HCT116 (cell line): Measurements from ENCODE around the gene FKBP4. TPM values are rescaled to one million over a fixed set of nuclear protein-coding genes. Genes with fewer than 3 reads are reported as not detected.

Experiments
- ATAC-seq: fragments of 200-7000 bp; cut with Tn5 transposase; 2 replicates; pipeline ENCODE4 v1.9.1; 2020; ENCODE audit warnings: mild to moderate bottlenecking, moderate library complexity
- BruUV-seq: library from RNA; stranded (reverse); fragments of 400-500 nt; replicated peaks from 2 replicates; lab custom pipeline; 2021; lab: Mats Ljungman, UMichigan
- CTCF ChIA-PET: fragments of 300-600 bp; sonication (Branson Sonifier 250); formaldehyde crosslinking; loops from one replicate; lab custom pipeline; 2021; ENCODE audit warnings: antibody characterized with exemption; lab: Charles Lee
- POLR2A ChIA-PET: fragments of 300-600, 350-600 bp; sonication (Branson Sonifier 250); formaldehyde crosslinking; loops from one replicate; lab custom pipeline; 2021; ENCODE audit warnings: antibody characterized with exemption; lab: Charles Lee
- RAD21 ChIA-PET, 2 experiments: fragments of 300-600 bp; sonication (Branson Sonifier 250); formaldehyde crosslinking; loops; one replicate each; lab custom pipeline; 2023; ENCODE audit warnings: low total read pairs in 2 of 2; ENCODE audit not compliant: uncharacterized antibody in 2 of 2, unreplicated experiment in 2 of 2, low non-redundant PET in 1 of 2; lab: Charles Lee
- DNase-seq: peaks from one replicate; pipeline ENCODE4 v3.0.0-alpha.2; 2010; ENCODE audit warnings: low read depth, low spot score
- H2AFZ ChIP-seq: fragments of 200-600 bp; shearing (Covaris generic), sonication (generic); 2 replicates; pipeline ENCODE4 v1.6.1; 2017; ENCODE audit warnings: low read depth, mixed run types, mixed read lengths, antibody characterized with exemption, low read length; ENCODE audit not compliant: poor library complexity, severe bottlenecking
- H3K27ac ChIP-seq: 2 replicates; pipeline ENCODE4 v1.5.1; 2012; ENCODE audit warnings: low read depth, low read length
- H3K27me3 ChIP-seq: fragments of 200-600 bp; sonication (generic); 2 replicates; pipeline ENCODE4 v1.6.1; 2016; ENCODE audit warnings: mixed run types, low read length, mixed read lengths; ENCODE audit not compliant: insufficient read depth
- H3K36me3 ChIP-seq, 2 experiments: fragments of 200-500 bp in 1 of 2; fragments of 200-600 bp in 1 of 2; sonication (Bioruptor generic) in 1 of 2; sonication (generic) in 1 of 2; 2 replicates each; pipeline versions ENCODE4 v1.5.1 to v1.6.1; 2014 to 2016; ENCODE audit warnings: low read length in 2 of 2, inconsistent platforms in 1 of 2, mixed read lengths in 1 of 2, mixed run types in 1 of 2; ENCODE audit not compliant: insufficient read depth in 2 of 2, control insufficient read depth in 1 of 2
- H3K4me1 ChIP-seq, 2 experiments: fragments of 200-600 bp in 1 of 2; sonication (generic) in 1 of 2; 2 replicates each; pipeline versions ENCODE4 v1.5.1 to v1.6.1; 2012 to 2017; ENCODE audit warnings: low read length in 2 of 2, inconsistent platforms in 1 of 2, mild to moderate bottlenecking in 1 of 2, mixed read lengths in 1 of 2, mixed run types in 1 of 2, moderate library complexity in 1 of 2; ENCODE audit not compliant: insufficient read depth in 2 of 2, control insufficient read depth in 1 of 2
- H3K4me2 ChIP-seq: fragments of 200-600 bp; sonication (generic); 2 replicates; pipeline ENCODE4 v1.6.1; 2017; ENCODE audit warnings: mixed run types, low read length, mixed read lengths
- H3K4me3 ChIP-seq, 2 experiments: fragments of 200-600 bp in 1 of 2; sonication (generic) in 1 of 2; replicated peaks in 1 of 2; 2 replicates each; pipeline ENCODE4 v1.5.1; 2011 to 2016; ENCODE audit warnings: low read length in 2 of 2, control low read depth in 1 of 2, low read depth in 1 of 2, mild to moderate bottlenecking in 1 of 2, mixed read lengths in 1 of 2, mixed run types in 1 of 2
- H3K79me2 ChIP-seq: fragments of 200-600 bp; sonication (generic); 2 replicates; pipeline ENCODE4 v1.6.1; 2017; ENCODE audit warnings: mild to moderate bottlenecking, mixed run types, low read length, moderate library complexity, mixed read lengths; ENCODE audit not compliant: insufficient read depth
- H3K9ac ChIP-seq: fragments of 200-600 bp; sonication (generic); 2 replicates; pipeline ENCODE4 v1.6.1; 2016; ENCODE audit warnings: low read length, mixed read lengths
- H3K9me2 ChIP-seq: fragments of 200-600 bp; sonication (generic), shearing (Covaris generic); 2 replicates; pipeline ENCODE4 v1.6.1; 2017; ENCODE audit warnings: mixed run types, mild to moderate bottlenecking, moderate library complexity; ENCODE audit not compliant: insufficient read depth
- H3K9me3 ChIP-seq, 2 experiments: fragments of 200-500 bp in 1 of 2; fragments of 200-600 bp in 1 of 2; sonication (Bioruptor generic) in 1 of 2; sonication (generic) in 1 of 2; 2 replicates each; pipeline ENCODE4 v1.6.1; 2014 to 2017; ENCODE audit warnings: low read length in 2 of 2, mixed read lengths in 2 of 2, inconsistent platforms in 1 of 2, low read depth in 1 of 2, mild to moderate bottlenecking in 1 of 2, mixed run types in 1 of 2, moderate library complexity in 1 of 2; ENCODE audit not compliant: control insufficient read depth in 1 of 2, insufficient read depth in 1 of 2
- H4K20me1 ChIP-seq: fragments of 200-600 bp; sonication (generic), shearing (Covaris generic); 2 replicates; pipeline ENCODE4 v1.6.1; 2017; ENCODE audit warnings: mixed run types, mild to moderate bottlenecking, moderate library complexity; ENCODE audit not compliant: insufficient read depth
- CBX3 ChIP-seq: IDR thresholded peaks from 2 replicates; pipeline ENCODE4 v1.6.1; 2012; ENCODE audit warnings: low read depth
- CEBPB ChIP-seq: IDR thresholded peaks from 2 replicates; pipeline ENCODE4 v1.6.1; 2012; ENCODE audit warnings: low read depth
- EGR1 ChIP-seq: IDR thresholded peaks from 2 replicates; pipeline ENCODE4 v1.6.1; 2012; ENCODE audit warnings: low read depth
- EZH2 ChIP-seq: fragments of 200-600 bp; sonication (generic); IDR thresholded peaks from 2 replicates; pipeline ENCODE4 v1.6.1; 2017; ENCODE audit warnings: antibody characterized with exemption, mixed run types
- FOSL1 ChIP-seq: IDR thresholded peaks from 2 replicates; pipeline ENCODE4 v1.6.1; 2012; ENCODE audit warnings: low read depth
- POLR2A ChIP-seq: IDR thresholded peaks from 2 replicates; pipeline ENCODE4 v1.7.0; 2011; ENCODE audit warnings: borderline replicate concordance; ENCODE audit not compliant: insufficient read depth, insufficient read length; ENCODE audit errors: extremely low read depth
- POLR2AphosphoS5 ChIP-seq: IDR thresholded peaks from 2 replicates; pipeline ENCODE4 v1.6.1; 2011; ENCODE audit warnings: mild to moderate bottlenecking, low read depth, low read length, moderate library complexity
- SIN3A ChIP-seq: IDR thresholded peaks from 2 replicates; pipeline ENCODE4 v1.6.1; 2012; ENCODE audit warnings: low read depth
- SP1 ChIP-seq: IDR thresholded peaks from 2 replicates; pipeline ENCODE4 v1.6.1; 2012; ENCODE audit warnings: low read depth
- SRF ChIP-seq: IDR thresholded peaks from 2 replicates; pipeline ENCODE4 v1.6.1; 2012; ENCODE audit warnings: low read depth
- TCF7L2 ChIP-seq: IDR thresholded peaks from 2 replicates; pipeline ENCODE4 v1.7.0; 2011; ENCODE audit warnings: borderline replicate concordance, inconsistent platforms; ENCODE audit not compliant: insufficient read depth, insufficient read length; ENCODE audit errors: extremely low read depth
- YY1 ChIP-seq: IDR thresholded peaks from 2 replicates; pipeline ENCODE4 v1.6.1; 2011; ENCODE audit warnings: low read length, low read depth, moderate library complexity, mild to moderate bottlenecking; ENCODE audit not compliant: insufficient replicate concordance; ENCODE audit errors: extremely low read depth
- ZFX ChIP-seq: fragments of 450-650 bp; IDR thresholded peaks from 2 replicates; pipeline ENCODE4 v1.6.1; 2017
- ZNF274 ChIP-seq: fragments of 200-500 bp; sonication (Bioruptor generic); IDR thresholded peaks from 2 replicates; pipeline ENCODE4 v1.6.1; 2014; ENCODE audit warnings: mild to moderate bottlenecking, low read depth, low read length, inconsistent platforms
- intact Hi-C: fragments of 100-400 bp; cut with micrococcal nuclease; formaldehyde crosslinking; loops from 2 replicates; pipeline ENCODE4 v1.10.0; 2022
- total RNA-seq: library from RNA; stranded (reverse); gene quantifications from one replicate; pipeline ENCODE4 v1.2.1, GENCODE V29; 2021; ENCODE audit not compliant: unreplicated experiment
- TF ChIP-seq, protein P1 (sequence below): IDR thresholded peaks from 2 replicates; pipeline ENCODE4 v1.6.1; 2011; ENCODE audit warnings: mild to moderate bottlenecking, low read length, moderate library complexity; ENCODE audit not compliant: insufficient replicate concordance; ENCODE audit errors: extremely low read depth
- TF ChIP-seq, protein P2 (sequence below): IDR thresholded peaks from 2 replicates; pipeline ENCODE4 v1.6.1; 2012
- TF ChIP-seq, protein P3 (sequence below), 3 experiments: fragments of 200-600 bp in 1 of 3; sonication (generic) in 1 of 3; IDR thresholded peaks in 2 of 3; conservative IDR thresholded peaks in 1 of 3; 2 replicates each; pipeline ENCODE4 v1.5.1; 2012 to 2017; ENCODE audit warnings: low read depth in 2 of 3, low read length in 2 of 3, antibody characterized with exemption in 1 of 3, borderline replicate concordance in 1 of 3, control low read depth in 1 of 3, mild to moderate bottlenecking in 1 of 3, mixed read lengths in 1 of 3, mixed run types in 1 of 3, moderate library complexity in 1 of 3; ENCODE audit not compliant: insufficient read depth in 1 of 3

FKBP4 gene
- total RNA-seq, 1 experiment from 2014 or later: 178 TPM

DNA sequence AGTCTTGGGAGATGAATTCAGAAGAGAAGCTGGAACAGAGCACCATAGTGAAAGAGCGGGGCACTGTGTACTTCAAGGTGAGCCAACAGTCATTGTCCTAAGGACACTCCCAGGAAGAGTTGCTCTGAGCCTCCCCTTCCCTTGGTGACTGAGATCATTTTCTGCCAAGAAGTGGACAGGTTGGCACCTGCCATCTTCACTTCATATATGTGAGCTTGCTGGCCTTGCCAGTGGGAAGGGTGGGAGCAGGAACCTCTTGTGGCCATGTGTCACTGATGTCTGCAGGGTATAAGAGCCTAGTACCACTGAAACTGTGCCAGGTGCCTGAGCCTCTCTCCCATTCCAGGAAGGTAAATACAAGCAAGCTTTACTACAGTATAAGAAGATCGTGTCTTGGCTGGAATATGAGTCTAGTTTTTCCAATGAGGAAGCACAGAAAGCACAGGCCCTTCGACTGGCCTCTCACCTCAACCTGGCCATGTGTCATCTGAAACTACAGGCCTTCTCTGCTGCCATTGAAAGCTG, 5.3 kb downstream of the FKBP4 start:
- H3K27ac ChIP-seq: no peak overlapping the region
- no peak overlapping the region for H3K4me2 ChIP-seq
- H3K79me2 ChIP-seq: peaks cover 65% of the 10 kb centered on the region
- H3K36me3 ChIP-seq: peaks cover 62 to 91% of the 10 kb centered on the region in 2 experiments
- RAD21 ChIA-PET: no interaction called here
- intact Hi-C loops: no loop called here
- H3K9me2 ChIP-seq: no peaks in the 10 kb centered on the region
- no peaks in the 10 kb centered on the region for H3K27me3 ChIP-seq
- H2AFZ ChIP-seq: no peak overlapping the region
- DNase-seq (no peak), ATAC-seq (no peak)
- H3K4me3 ChIP-seq: no peak overlapping the region
- TF ChIP-seq EZH2 (no peak), ZFX (no peak), SP1 (no peak), SRF (no peak), SIN3A (no peak), CEBPB (no peak), FOSL1 (no peak), POLR2A (no peak), EGR1 (no peak), CBX3 (no peak), TCF7L2 (no peak), ZNF274 (no peak), YY1 (no peak), POLR2AphosphoS5 (no peak)
- TF ChIP-seq, protein P1, sequence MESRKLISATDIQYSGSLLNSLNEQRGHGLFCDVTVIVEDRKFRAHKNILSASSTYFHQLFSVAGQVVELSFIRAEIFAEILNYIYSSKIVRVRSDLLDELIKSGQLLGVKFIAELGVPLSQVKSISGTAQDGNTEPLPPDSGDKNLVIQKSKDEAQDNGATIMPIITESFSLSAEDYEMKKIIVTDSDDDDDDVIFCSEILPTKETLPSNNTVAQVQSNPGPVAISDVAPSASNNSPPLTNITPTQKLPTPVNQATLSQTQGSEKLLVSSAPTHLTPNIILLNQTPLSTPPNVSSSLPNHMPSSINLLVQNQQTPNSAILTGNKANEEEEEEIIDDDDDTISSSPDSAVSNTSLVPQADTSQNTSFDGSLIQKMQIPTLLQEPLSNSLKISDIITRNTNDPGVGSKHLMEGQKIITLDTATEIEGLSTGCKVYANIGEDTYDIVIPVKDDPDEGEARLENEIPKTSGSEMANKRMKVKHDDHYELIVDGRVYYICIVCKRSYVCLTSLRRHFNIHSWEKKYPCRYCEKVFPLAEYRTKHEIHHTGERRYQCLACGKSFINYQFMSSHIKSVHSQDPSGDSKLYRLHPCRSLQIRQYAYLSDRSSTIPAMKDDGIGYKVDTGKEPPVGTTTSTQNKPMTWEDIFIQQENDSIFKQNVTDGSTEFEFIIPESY: no peak
- TF ChIP-seq, protein P2, sequence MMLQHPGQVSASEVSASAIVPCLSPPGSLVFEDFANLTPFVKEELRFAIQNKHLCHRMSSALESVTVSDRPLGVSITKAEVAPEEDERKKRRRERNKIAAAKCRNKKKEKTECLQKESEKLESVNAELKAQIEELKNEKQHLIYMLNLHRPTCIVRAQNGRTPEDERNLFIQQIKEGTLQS: no peak
- TF ChIP-seq, protein P3, sequence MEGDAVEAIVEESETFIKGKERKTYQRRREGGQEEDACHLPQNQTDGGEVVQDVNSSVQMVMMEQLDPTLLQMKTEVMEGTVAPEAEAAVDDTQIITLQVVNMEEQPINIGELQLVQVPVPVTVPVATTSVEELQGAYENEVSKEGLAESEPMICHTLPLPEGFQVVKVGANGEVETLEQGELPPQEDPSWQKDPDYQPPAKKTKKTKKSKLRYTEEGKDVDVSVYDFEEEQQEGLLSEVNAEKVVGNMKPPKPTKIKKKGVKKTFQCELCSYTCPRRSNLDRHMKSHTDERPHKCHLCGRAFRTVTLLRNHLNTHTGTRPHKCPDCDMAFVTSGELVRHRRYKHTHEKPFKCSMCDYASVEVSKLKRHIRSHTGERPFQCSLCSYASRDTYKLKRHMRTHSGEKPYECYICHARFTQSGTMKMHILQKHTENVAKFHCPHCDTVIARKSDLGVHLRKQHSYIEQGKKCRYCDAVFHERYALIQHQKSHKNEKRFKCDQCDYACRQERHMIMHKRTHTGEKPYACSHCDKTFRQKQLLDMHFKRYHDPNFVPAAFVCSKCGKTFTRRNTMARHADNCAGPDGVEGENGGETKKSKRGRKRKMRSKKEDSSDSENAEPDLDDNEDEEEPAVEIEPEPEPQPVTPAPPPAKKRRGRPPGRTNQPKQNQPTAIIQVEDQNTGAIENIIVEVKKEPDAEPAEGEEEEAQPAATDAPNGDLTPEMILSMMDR (IDR thresholded peaks at IDR 0.05 in 2 of 3, conservative IDR thresholded peaks at IDR 0.05 in 1 of 3; ENCODE audit: borderline replicate concordance in 1 of 3, insufficient read depth in 1 of 3, low read depth in 2 of 3, low read length in 2 of 3): no peak
- H4K20me1 ChIP-seq: peaks cover 22% of the 10 kb centered on the region; the same call in 1 of the 2 replicates
- H3K9me3 ChIP-seq: no peaks in the 10 kb centered on the region
- BruUV-seq: no TSS peak
- H3K9ac ChIP-seq: no peak overlapping the region
- H3K4me1 ChIP-seq: peaks cover 5 to 11% of the 10 kb centered on the region in 2 experiments; a peak in 2 of 4 replicates
- CTCF ChIA-PET: no interaction called here
- POLR2A ChIA-PET: no interaction called here
